Osteoblast (primary cell): ENCODE results near the gene SLC9A3. TPM values are rescaled to one million over a fixed set of nuclear protein-coding genes. Genes with fewer than 3 reads are reported as not detected.

ENCODE experiments used
- DNase-seq: peaks from one replicate; pipeline ENCODE4 v3.0.0; 2011; ENCODE audit warnings: low spot score, mixed read lengths; ENCODE audit not compliant: insufficient read length; ENCODE audit errors: missing footprints
- H2AFZ ChIP-seq: 2 replicates; pipeline ENCODE4 v1.6.0; 2011; ENCODE audit warnings: mild to moderate bottlenecking, low read length
- H3K27ac ChIP-seq: 2 replicates; pipeline ENCODE4 v1.5.1; 2011; ENCODE audit warnings: mild to moderate bottlenecking, low read depth, low read length, moderate library complexity
- H3K27me3 ChIP-seq: 2 replicates; pipeline ENCODE4 v1.6.0; 2012; ENCODE audit warnings: mild to moderate bottlenecking, control low read depth, inconsistent platforms, low read length, moderate library complexity; ENCODE audit not compliant: insufficient read depth
- H3K36me3 ChIP-seq: 2 replicates; pipeline ENCODE4 v1.5.1; 2011; ENCODE audit warnings: mild to moderate bottlenecking, low read length, control low read depth, moderate library complexity; ENCODE audit not compliant: insufficient read depth
- H3K4me1 ChIP-seq: 2 replicates; pipeline ENCODE4 v1.5.1; 2011; ENCODE audit warnings: mild to moderate bottlenecking, low read length, control low read depth, moderate library complexity; ENCODE audit not compliant: insufficient read depth
- H3K4me2 ChIP-seq: 2 replicates; pipeline ENCODE4 v1.6.0; 2011; ENCODE audit warnings: mild to moderate bottlenecking, low read length; ENCODE audit not compliant: insufficient read depth
- H3K4me3 ChIP-seq: fragments of 200-600 bp; sonication (generic); 3 replicates; pipeline ENCODE4 v1.5.1; 2012; ENCODE audit warnings: mild to moderate bottlenecking, low read length, inconsistent platforms; ENCODE audit not compliant: insufficient read depth
- H3K79me2 ChIP-seq: 2 replicates; pipeline ENCODE4 v1.6.0; 2012; ENCODE audit warnings: mild to moderate bottlenecking, low read length, control low read depth, inconsistent platforms; ENCODE audit not compliant: insufficient read depth
- H3K9me3 ChIP-seq: 2 replicates; pipeline ENCODE4 v1.5.1; 2011; ENCODE audit warnings: low read depth, low read length, control low read depth
- H4K20me1 ChIP-seq: 2 replicates; pipeline ENCODE4 v1.6.0; 2012; ENCODE audit warnings: mild to moderate bottlenecking, low read length, control low read depth; ENCODE audit not compliant: insufficient read depth
- total RNA-seq: library from RNA; depleted of rRNA; stranded (reverse); fragments of >200 nt; gene quantifications from 2 replicates; pipeline ENCODE4 v1.2.3, GENCODE V29; 2012
- TF ChIP-seq, protein P1 (sequence below): IDR thresholded peaks from 2 replicates; pipeline ENCODE4 v1.5.1; 2011; ENCODE audit warnings: mild to moderate bottlenecking, low read depth, low read length, moderate library complexity; ENCODE audit errors: extremely low read depth

The SLC9A3 gene
- total RNA-seq, 1 donor: 1.4 TPM

GRCh38 chr5:455806-456205 lies 68.4 kb downstream of the SLC9A3 start:
- DNase-seq: peak; percentile 42
- TF ChIP-seq, protein P1, sequence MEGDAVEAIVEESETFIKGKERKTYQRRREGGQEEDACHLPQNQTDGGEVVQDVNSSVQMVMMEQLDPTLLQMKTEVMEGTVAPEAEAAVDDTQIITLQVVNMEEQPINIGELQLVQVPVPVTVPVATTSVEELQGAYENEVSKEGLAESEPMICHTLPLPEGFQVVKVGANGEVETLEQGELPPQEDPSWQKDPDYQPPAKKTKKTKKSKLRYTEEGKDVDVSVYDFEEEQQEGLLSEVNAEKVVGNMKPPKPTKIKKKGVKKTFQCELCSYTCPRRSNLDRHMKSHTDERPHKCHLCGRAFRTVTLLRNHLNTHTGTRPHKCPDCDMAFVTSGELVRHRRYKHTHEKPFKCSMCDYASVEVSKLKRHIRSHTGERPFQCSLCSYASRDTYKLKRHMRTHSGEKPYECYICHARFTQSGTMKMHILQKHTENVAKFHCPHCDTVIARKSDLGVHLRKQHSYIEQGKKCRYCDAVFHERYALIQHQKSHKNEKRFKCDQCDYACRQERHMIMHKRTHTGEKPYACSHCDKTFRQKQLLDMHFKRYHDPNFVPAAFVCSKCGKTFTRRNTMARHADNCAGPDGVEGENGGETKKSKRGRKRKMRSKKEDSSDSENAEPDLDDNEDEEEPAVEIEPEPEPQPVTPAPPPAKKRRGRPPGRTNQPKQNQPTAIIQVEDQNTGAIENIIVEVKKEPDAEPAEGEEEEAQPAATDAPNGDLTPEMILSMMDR: no peak
- Histone ChIP-seq H3K4me3 (no peak overlapping the region), H3K27me3 (no peaks in the 10 kb centered on the region), H2AFZ (no peak overlapping the region), H3K36me3 (peaks cover 88% of the 10 kb centered on the region), H3K9me3 (no peaks in the 10 kb centered on the region), H4K20me1 (peaks cover 39% of the 10 kb centered on the region), H3K79me2 (peaks cover 78% of the 10 kb centered on the region), H3K4me1 (peaks cover 8% of the 10 kb centered on the region), H3K4me2 (no peak overlapping the region), H3K27ac (no peak overlapping the region)

DNA sequence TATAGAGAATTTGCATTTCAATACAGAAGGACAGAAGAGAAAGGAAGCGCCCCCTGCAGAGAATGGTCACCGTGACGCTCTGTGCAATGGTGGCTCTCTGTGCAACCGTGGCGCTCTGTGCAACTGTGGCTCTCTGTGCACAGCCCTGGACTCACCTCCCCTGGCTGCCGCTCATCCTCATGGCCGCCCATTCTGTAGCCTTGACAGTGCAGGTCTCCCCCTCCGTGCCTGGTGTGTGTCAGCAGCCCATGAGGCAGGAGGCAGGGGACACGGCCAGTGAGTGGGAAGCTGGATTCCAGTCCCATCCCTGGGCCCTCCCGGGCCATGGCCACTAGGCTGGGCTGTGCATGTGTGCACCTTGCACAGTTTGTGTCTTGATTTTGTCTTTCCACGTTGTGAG lies 69.3 kb downstream of the SLC9A3 start:
- TF ChIP-seq, protein P1: no peak
- Histone ChIP-seq H3K9me3 (no peaks in the 10 kb centered on the region), H3K36me3 (peaks cover 88% of the 10 kb centered on the region), H2AFZ (no peak overlapping the region), H3K79me2 (peaks cover 75% of the 10 kb centered on the region), H3K4me3 (no peak overlapping the region), H3K27ac (no peak overlapping the region), H3K4me1 (peaks cover 8% of the 10 kb centered on the region), H4K20me1 (peaks cover 39% of the 10 kb centered on the region), H3K4me2 (no peak overlapping the region), H3K27me3 (no peaks in the 10 kb centered on the region)
- DNase-seq: no peak

GRCh38 chr5:453725-454481 lies 70.3 kb downstream of the SLC9A3 start:
- peaks cover 41% of the 10 kb centered on the region for H4K20me1 ChIP-seq
- no peak overlapping the region for H3K4me2 ChIP-seq
- peaks cover 88% of the 10 kb centered on the region for H3K36me3 ChIP-seq
- DNase-seq: no peak
- TF ChIP-seq, protein P1: no peak
- no peak overlapping the region for H3K27ac ChIP-seq
- no peaks in the 10 kb centered on the region for H3K27me3 ChIP-seq
- H2AFZ ChIP-seq: no peak overlapping the region
- H3K79me2 ChIP-seq: peaks cover 79% of the 10 kb centered on the region
- no peaks in the 10 kb centered on the region for H3K9me3 ChIP-seq
- H3K4me3 ChIP-seq: no peak overlapping the region
- peaks cover 6% of the 10 kb centered on the region for H3K4me1 ChIP-seq

GRCh38 chr5:452978-453710 lies 71.1 kb downstream of the SLC9A3 start:
- H3K4me3 ChIP-seq: no peak overlapping the region
- peaks cover 88% of the 10 kb centered on the region for H3K36me3 ChIP-seq
- H3K79me2 ChIP-seq: peaks cover 83% of the 10 kb centered on the region
- H3K27me3 ChIP-seq: no peaks in the 10 kb centered on the region
- no peak overlapping the region for H3K4me2 ChIP-seq
- peak; percentile 36 for DNase-seq
- TF ChIP-seq, protein P1: no peak
- H3K4me1 ChIP-seq: no peaks in the 10 kb centered on the region
- no peak overlapping the region for H2AFZ ChIP-seq
- no peaks in the 10 kb centered on the region for H3K9me3 ChIP-seq
- H3K27ac ChIP-seq: no peak overlapping the region
- peaks cover 42% of the 10 kb centered on the region for H4K20me1 ChIP-seq
